IgD-negative memory B cell (primary cell): ENCODE results near the gene CENPB. TPM values are rescaled to one million over a fixed set of nuclear protein-coding genes. Genes with fewer than 3 reads are reported as not detected.

Experiments
- H3K27ac Mint-ChIP-seq, 3 donors: one replicate each; pipeline ENCODE4 v1.8.0; 2020 to 2022; ENCODE audit warnings: mild to moderate bottlenecking in 3 of 3, mixed read lengths in 3 of 3, moderate library complexity in 1 of 3
- H3K27me3 Mint-ChIP-seq: one replicate; pipeline ENCODE4 v1.8.0; 2021; ENCODE audit warnings: mixed read lengths
- H3K36me3 Mint-ChIP-seq: one replicate; pipeline ENCODE4 v1.8.0; 2020; ENCODE audit warnings: mild to moderate bottlenecking, mixed read lengths
- H3K4me1 Mint-ChIP-seq, 3 donors: one replicate each; pipeline ENCODE4 v1.8.0; 2020 to 2022; ENCODE audit warnings: mixed read lengths in 3 of 3, mild to moderate bottlenecking in 1 of 3
- H3K4me3 Mint-ChIP-seq, 4 donors: one replicate each; pipeline ENCODE4 v1.8.0; 2020 to 2022; ENCODE audit warnings: mild to moderate bottlenecking in 4 of 4, mixed read lengths in 4 of 4, moderate library complexity in 3 of 4
- H3K9me3 Mint-ChIP-seq, 3 donors: one replicate each; pipeline ENCODE4 v1.8.0; 2020 to 2021; ENCODE audit warnings: mixed read lengths in 3 of 3, mild to moderate bottlenecking in 1 of 3
- polyA plus RNA-seq: library from polyadenylated mRNA; unstranded; fragments of 300-500 nt; fragmentation: Illumina TruSeq; gene quantifications from one replicate; pipeline ENCODE4 v1.2.3, GENCODE V29; 2021

CENPB gene
- polyA plus RNA-seq, 1 donor from 2014 or later: 1.1 TPM

- Mint-ChIP-seq H3K27ac (no peak overlapping the region), H3K4me3 (peak overlapping the region in 3 of 4 donors; percentile 25 to 86 (median 63)), H3K9me3 (peaks cover 0 to 2% (median 0%) of the 10 kb centered on the region in 3 donors), H3K36me3 (no peaks in the 10 kb centered on the region), H3K27me3 (peaks cover 17% of the 10 kb centered on the region), H3K4me1 (peaks cover 0 to 3% (median 0%) of the 10 kb centered on the region in 3 donors)
Measured at GRCh38 chr20:3744806-3745685, 41.5 kb downstream of the CENPB start.

- Mint-ChIP-seq H3K9me3 (peaks cover 0 to 2% (median 0%) of the 10 kb centered on the region in 3 donors), H3K36me3 (no peaks in the 10 kb centered on the region), H3K4me1 (peaks cover 0 to 3% (median 0%) of the 10 kb centered on the region in 3 donors), H3K27me3 (peaks cover 17% of the 10 kb centered on the region), H3K4me3 (peak overlapping the region in 2 of 4 donors; percentile 7 to 41), H3K27ac (no peak overlapping the region)
Measured at GRCh38 chr20:3744037-3744436, 42.5 kb downstream of the CENPB start.

- Mint-ChIP-seq H3K4me1 (peaks cover 0 to 3% (median 0%) of the 10 kb centered on the region in 3 donors), H3K27ac (no peak overlapping the region), H3K9me3 (peaks cover 0 to 2% (median 0%) of the 10 kb centered on the region in 3 donors), H3K36me3 (no peaks in the 10 kb centered on the region), H3K27me3 (peaks cover 15% of the 10 kb centered on the region), H3K4me3 (peak overlapping the region in 1 of 4 donors; percentile 9)
Measured at GRCh38 chr20:3743251-3743650, 43.3 kb downstream of the CENPB start.

- peaks cover 15% of the 10 kb centered on the region for H3K27me3 Mint-ChIP-seq
- H3K9me3 Mint-ChIP-seq: peaks cover 0 to 2% (median 0%) of the 10 kb centered on the region in 3 donors
- H3K4me1 Mint-ChIP-seq: peaks cover 0 to 3% (median 0%) of the 10 kb centered on the region in 3 donors
- no peak overlapping the region for H3K4me3 Mint-ChIP-seq
- H3K36me3 Mint-ChIP-seq: no peaks in the 10 kb centered on the region
- no peak overlapping the region for H3K27ac Mint-ChIP-seq
Measured at GRCh38 chr20:3741836-3742458, 44.6 kb downstream of the CENPB start.

- Mint-ChIP-seq H3K27me3 (peaks cover 11% of the 10 kb centered on the region), H3K36me3 (no peaks in the 10 kb centered on the region), H3K27ac (peak overlapping the region in 1 of 3 donors; percentile 62), H3K9me3 (peaks cover 0 to 2% (median 0%) of the 10 kb centered on the region in 3 donors), H3K4me3 (no peak overlapping the region), H3K4me1 (peaks cover 0 to 3% (median 0%) of the 10 kb centered on the region in 3 donors)
Measured at GRCh38 chr20:3740615-3741301, 45.8 kb downstream of the CENPB start.

- no peak overlapping the region for H3K4me3 Mint-ChIP-seq
- H3K27ac Mint-ChIP-seq: peak overlapping the region in 1 of 3 donors; percentile 62
- H3K27me3 Mint-ChIP-seq: peaks cover 12% of the 10 kb centered on the region
- no peaks in the 10 kb centered on the region for H3K36me3 Mint-ChIP-seq
- peaks cover 0 to 2% (median 0%) of the 10 kb centered on the region in 3 donors for H3K9me3 Mint-ChIP-seq
- peaks cover 0 to 3% (median 0%) of the 10 kb centered on the region in 3 donors for H3K4me1 Mint-ChIP-seq
Measured at GRCh38 chr20:3739926-3740451, 46.6 kb downstream of the CENPB start.

- Mint-ChIP-seq H3K4me1 (peaks cover 0 to 2% (median 0%) of the 10 kb centered on the region in 3 donors), H3K36me3 (no peaks in the 10 kb centered on the region), H3K9me3 (peaks cover 0 to 1% (median 0%) of the 10 kb centered on the region in 3 donors), H3K4me3 (no peak overlapping the region), H3K27me3 (peaks cover 6% of the 10 kb centered on the region), H3K27ac (peak overlapping the region in 1 of 3 donors; percentile 59)
Measured at GRCh38 chr20:3739054-3739925, 47.2 kb downstream of the CENPB start.

GRCh38 chr20:3738111-3739053 is 48.2 kb downstream of the CENPB start:
- Mint-ChIP-seq H3K27ac (no peak overlapping the region), H3K36me3 (no peaks in the 10 kb centered on the region), H3K9me3 (no peaks in the 10 kb centered on the region), H3K4me3 (no peak overlapping the region), H3K4me1 (no peaks in the 10 kb centered on the region), H3K27me3 (peaks cover 10% of the 10 kb centered on the region)

GRCh38 chr20:3735768-3736167 is 50.8 kb downstream of the CENPB start:
- peaks cover 28% of the 10 kb centered on the region for H3K27me3 Mint-ChIP-seq
- H3K4me3 Mint-ChIP-seq: no peak overlapping the region
- no peaks in the 10 kb centered on the region for H3K36me3 Mint-ChIP-seq
- no peaks in the 10 kb centered on the region for H3K9me3 Mint-ChIP-seq
- H3K27ac Mint-ChIP-seq: peak overlapping the region in 1 of 3 donors; percentile 24
- no peaks in the 10 kb centered on the region for H3K4me1 Mint-ChIP-seq

- peak overlapping the region in 1 of 3 donors; percentile 53 for H3K27ac Mint-ChIP-seq
- peaks cover 37% of the 10 kb centered on the region for H3K27me3 Mint-ChIP-seq
- no peaks in the 10 kb centered on the region for H3K36me3 Mint-ChIP-seq
- H3K4me1 Mint-ChIP-seq: no peaks in the 10 kb centered on the region
- no peaks in the 10 kb centered on the region for H3K9me3 Mint-ChIP-seq
- H3K4me3 Mint-ChIP-seq: peak overlapping the region in 1 of 4 donors; percentile 39
Measured at GRCh38 chr20:3734111-3734843, 52.3 kb downstream of the CENPB start.
